Lung (tissue), 12 donors: ENCODE measurements around the gene CCDC82. TPM values are rescaled to one million over a fixed set of nuclear protein-coding genes. Genes with fewer than 3 reads are reported as not detected.

Source experiments
- ATAC-seq: fragments of 200-7000 bp; cut with Tn5 transposase; one replicate; pipeline ENCODE4 v1.9.1; 2020; ENCODE audit warnings: moderate number of reproducible peaks; ENCODE audit not compliant: insufficient read depth, low FRiP score
- DNase-seq, 3 donors: peaks; one replicate each; pipeline ENCODE4 v3.0.0-alpha.2; 2013 to 2017
- H3K27ac ChIP-seq, 2 donors: one replicate each; pipeline ENCODE4 v1.5.1; 2013; ENCODE audit warnings: mild to moderate bottlenecking in 2 of 2, moderate library complexity in 2 of 2, control low read depth in 1 of 2, inconsistent platforms in 1 of 2, low read depth in 1 of 2, low read length in 1 of 2
- H3K27me3 ChIP-seq, 3 donors: one replicate each; pipeline ENCODE4 v1.5.1; 2013; ENCODE audit warnings: low read length in 2 of 3; ENCODE audit not compliant: control insufficient read depth in 3 of 3, insufficient read depth in 3 of 3
- H3K36me3 ChIP-seq, 4 donors: one replicate each; pipeline ENCODE4 v1.5.1; 2013; ENCODE audit warnings: low read length in 4 of 4, mild to moderate bottlenecking in 1 of 4, moderate library complexity in 1 of 4; ENCODE audit not compliant: control insufficient read depth in 4 of 4, insufficient read depth in 4 of 4
- H3K4me1 ChIP-seq, 5 donors: one replicate each; pipeline ENCODE4 v1.5.1; 2013; ENCODE audit warnings: low read length in 5 of 5, mild to moderate bottlenecking in 2 of 5, moderate library complexity in 1 of 5; ENCODE audit not compliant: control insufficient read depth in 5 of 5, insufficient read depth in 5 of 5
- H3K4me3 ChIP-seq: one replicate; pipeline ENCODE4 v1.5.1; 2013; ENCODE audit warnings: mild to moderate bottlenecking, control low read depth, moderate library complexity
- H3K9ac ChIP-seq, 2 donors: one replicate each; pipeline ENCODE4 v1.5.1; 2013; ENCODE audit warnings: low read length in 2 of 2, control low read depth in 1 of 2; ENCODE audit not compliant: insufficient read depth in 1 of 2
- H3K9me3 ChIP-seq, 4 donors: one replicate each; pipeline ENCODE4 v1.5.1; 2013; ENCODE audit warnings: low read length in 3 of 4, mild to moderate bottlenecking in 1 of 4, moderate library complexity in 1 of 4; ENCODE audit not compliant: control insufficient read depth in 4 of 4, insufficient read depth in 3 of 4
- WGBS, 2 donors: extraction: QIAGEN DNeasy Blood & Tissue Kit; methylation state at CpG; one replicate each; pipeline ENCODE4 v1.1.7; 2013; 5-methylcytosine and 5-hydroxymethylcytosine counted together
- polyA plus RNA-seq, 2 donors: library from polyadenylated mRNA; stranded (reverse); fragments of 200-250 nt; gene quantifications; one replicate each; pipeline ENCODE4 v1.2.1, GENCODE V29; 2013
- total RNA-seq, 2 donors: library from RNA; depleted of rRNA in 1 of 2; stranded (reverse); fragments of >200 nt in 1 of 2; gene quantifications; one replicate each; pipeline ENCODE4 v1.2.1, GENCODE V29; 2014 to 2021
- TF ChIP-seq, protein P1 (sequence below): IDR thresholded peaks from 2 replicates; pipeline ENCODE4 v1.5.1; 2012; ENCODE audit warnings: mild to moderate bottlenecking; ENCODE audit errors: control extremely low read depth, extremely low read depth
- donor health status: control.
- donor health status: control.
- donor health status: Bipolar disorder and iron deficiency.
- donor health status: healthy.
- donor health status: DM: yes; HTN: yes; CAD: no.

The CCDC82 gene
- total and polyA plus RNA-seq, 4 donors: 16.4 to 46.9 (median 29.2) TPM

GRCh38 chr11:96342014-96342960, 47.4 kb downstream of the CCDC82 start:
- DNase-seq: no peak
- peak overlapping the region; percentile 42 for H3K4me3 ChIP-seq
- H3K27ac ChIP-seq: peak overlapping the region; percentile 62 to 90
- ATAC-seq: no peak
- H3K9me3 ChIP-seq: no peaks in the 10 kb centered on the region
- no peaks in the 10 kb centered on the region for H3K27me3 ChIP-seq
- peak overlapping the region; percentile 94 to 98 for H3K9ac ChIP-seq
- peaks cover 11 to 40% (median 22%) of the 10 kb centered on the region in 5 donors for H3K4me1 ChIP-seq
- WGBS, 2 donors: 1 to 3% methylated on average over 13 of the region's 13 CpGs
- peaks cover 0 to 3% (median 0%) of the 10 kb centered on the region in 4 donors for H3K36me3 ChIP-seq
- TF ChIP-seq, protein P1, sequence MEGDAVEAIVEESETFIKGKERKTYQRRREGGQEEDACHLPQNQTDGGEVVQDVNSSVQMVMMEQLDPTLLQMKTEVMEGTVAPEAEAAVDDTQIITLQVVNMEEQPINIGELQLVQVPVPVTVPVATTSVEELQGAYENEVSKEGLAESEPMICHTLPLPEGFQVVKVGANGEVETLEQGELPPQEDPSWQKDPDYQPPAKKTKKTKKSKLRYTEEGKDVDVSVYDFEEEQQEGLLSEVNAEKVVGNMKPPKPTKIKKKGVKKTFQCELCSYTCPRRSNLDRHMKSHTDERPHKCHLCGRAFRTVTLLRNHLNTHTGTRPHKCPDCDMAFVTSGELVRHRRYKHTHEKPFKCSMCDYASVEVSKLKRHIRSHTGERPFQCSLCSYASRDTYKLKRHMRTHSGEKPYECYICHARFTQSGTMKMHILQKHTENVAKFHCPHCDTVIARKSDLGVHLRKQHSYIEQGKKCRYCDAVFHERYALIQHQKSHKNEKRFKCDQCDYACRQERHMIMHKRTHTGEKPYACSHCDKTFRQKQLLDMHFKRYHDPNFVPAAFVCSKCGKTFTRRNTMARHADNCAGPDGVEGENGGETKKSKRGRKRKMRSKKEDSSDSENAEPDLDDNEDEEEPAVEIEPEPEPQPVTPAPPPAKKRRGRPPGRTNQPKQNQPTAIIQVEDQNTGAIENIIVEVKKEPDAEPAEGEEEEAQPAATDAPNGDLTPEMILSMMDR: no peak

GRCh38 chr11:96341211-96342013, 48.3 kb downstream of the CCDC82 start:
- ATAC-seq (peak; percentile 4), DNase-seq (peak; percentile 74 to 82 (median 76))
- Histone ChIP-seq H3K4me3 (peak overlapping the region; percentile 42), H3K27me3 (no peaks in the 10 kb centered on the region), H3K27ac (peak overlapping the region; percentile 62 to 90), H3K4me1 (peaks cover 11 to 49% (median 30%) of the 10 kb centered on the region in 5 donors), H3K9ac (peak overlapping the region; percentile 94 to 98), H3K36me3 (peaks cover 0 to 3% (median 0%) of the 10 kb centered on the region in 4 donors), H3K9me3 (no peaks in the 10 kb centered on the region)
- TF ChIP-seq, protein P1: no peak
- WGBS, 2 donors: 16 to 35% methylated on average over 26 of the region's 26 CpGs

GRCh38 chr11:96340555-96340885, 49.2 kb downstream of the CCDC82 start:
- Histone ChIP-seq H3K4me3 (peak overlapping the region; percentile 11), H3K4me1 (peaks cover 13 to 58% (median 34%) of the 10 kb centered on the region in 5 donors), H3K9me3 (no peaks in the 10 kb centered on the region), H3K27ac (peak overlapping the region; percentile 81 to 90), H3K27me3 (no peaks in the 10 kb centered on the region), H3K9ac (peak overlapping the region; percentile 50 to 98), H3K36me3 (peaks cover 0 to 3% (median 0%) of the 10 kb centered on the region in 4 donors)
- peak in 2 of 3 donors; percentile 64 to 75 for DNase-seq
- WGBS, 2 donors: 47 to 65% methylated on average over 4 of the region's 4 CpGs
- ATAC-seq: no peak
- TF ChIP-seq, protein P1: no peak
